GM12892 (cell line): ENCODE results near the gene TENT5C.
A peak's percentile ranks its signal among the peaks of the same experiment; 100 is the strongest.

Experiments
- DNase-seq: peaks from one replicate; pipeline ENCODE4 v3.0.0; 2011; ENCODE audit not compliant: insufficient read length
- FAIRE-seq: peaks from 2 replicates; lab custom pipeline; 2011; peaks lifted over from hg19 to GRCh38; lab: Jason Lieb, UNC
- POLR2A ChIP-seq: IDR thresholded peaks from 2 replicates; pipeline ENCODE4 v1.6.1; 2011; ENCODE audit warnings: low read depth, low read length, control low read depth
- POLR2AphosphoS5 ChIP-seq: IDR thresholded peaks from 2 replicates; pipeline ENCODE4 v1.6.1; 2011; ENCODE audit warnings: low read depth, low read length, control low read depth
- TAF1 ChIP-seq: IDR thresholded peaks from 2 replicates; pipeline ENCODE4 v1.6.1; 2011; ENCODE audit warnings: low read depth, mild to moderate bottlenecking, control low read depth, low read length, borderline replicate concordance

The TENT5C gene

GRCh38 chr1:117659550-117660270, 53.9 kb downstream of the TENT5C start:
- FAIRE-seq (peak; percentile 74), DNase-seq (no peak)
- TF ChIP-seq TAF1 = no peak

- FAIRE-seq (no peak), DNase-seq (no peak)
- TF ChIP-seq TAF1 (no peak), POLR2A (no peak), POLR2AphosphoS5 (no peak)
These were observed 54.6 kb downstream of the TENT5C start for GRCh38 chr1:117660271-117660965.

- DNase-seq (no peak), FAIRE-seq (peak; percentile 5)
- TF ChIP-seq TAF1 = no peak
- no peak for TF ChIP-seq POLR2A
- TF ChIP-seq POLR2AphosphoS5 = no peak
These were observed 55.2 kb downstream of the TENT5C start for GRCh38 chr1:117661027-117661426.

- no peak for DNase-seq
- FAIRE-seq = no peak
- no peak for TF ChIP-seq TAF1
- no peak for TF ChIP-seq POLR2A
- TF ChIP-seq POLR2AphosphoS5 = no peak
These were observed 56.8 kb downstream of the TENT5C start for GRCh38 chr1:117662667-117663066.

GRCh38 chr1:117663156-117663902, 57.5 kb downstream of the TENT5C start:
- FAIRE-seq (no peak), DNase-seq (no peak)
- TF ChIP-seq POLR2A = no peak
- no peak for TF ChIP-seq POLR2AphosphoS5
- TF ChIP-seq TAF1 = no peak

- DNase-seq = peak; percentile 65
- peak; percentile 90 for FAIRE-seq
- TF ChIP-seq POLR2A (no peak), POLR2AphosphoS5 (no peak), TAF1 (no peak)
These were observed 58.5 kb downstream of the TENT5C start for GRCh38 chr1:117664314-117664713.

- DNase-seq (no peak), FAIRE-seq (no peak)
- no peak for TF ChIP-seq POLR2A
- no peak for TF ChIP-seq POLR2AphosphoS5
- TF ChIP-seq TAF1 = no peak
These were observed 59.9 kb downstream of the TENT5C start for GRCh38 chr1:117665556-117666270.

- no peak for FAIRE-seq
- no peak for DNase-seq
- TF ChIP-seq POLR2A (no peak), POLR2AphosphoS5 (no peak), TAF1 (no peak)
These were observed 63.7 kb downstream of the TENT5C start for GRCh38 chr1:117669572-117669971.

- TF ChIP-seq POLR2A (no peak), TAF1 (no peak), POLR2AphosphoS5 (no peak)
- no peak for FAIRE-seq
- DNase-seq = no peak
These were observed 65.3 kb downstream of the TENT5C start for GRCh38 chr1:117670976-117671780.

GRCh38 chr1:117671781-117672501, 66.1 kb downstream of the TENT5C start:
- FAIRE-seq (no peak), DNase-seq (no peak)
- TF ChIP-seq TAF1 (no peak), POLR2AphosphoS5 (no peak), POLR2A (no peak)
